HG02981 (cell line): ENCODE measurements around the gene CTNS.

Source experiments
- ATAC-seq: cut with Tn5 transposase; IDR thresholded peaks from one replicate; pipeline ENCODE4 v1.9.1; 2021; ENCODE audit warnings: mild to moderate bottlenecking, moderate library complexity; ENCODE audit not compliant: unreplicated experiment

CTNS gene

GRCh38 chr17:3708366-3708765 is 71.8 kb downstream of the CTNS start:
- no peak for ATAC-seq

GRCh38 chr17:3710951-3711383 is 74.4 kb downstream of the CTNS start:
- ATAC-seq = peak; percentile 92
